GM19328 (cell line): ENCODE measurements around the gene MAPK8.

Experiments
- ATAC-seq: cut with Tn5 transposase; IDR thresholded peaks from one replicate; pipeline ENCODE4 v1.9.1; 2021; ENCODE audit warnings: mild to moderate bottlenecking, moderate library complexity; ENCODE audit not compliant: unreplicated experiment

MAPK8 gene

DNA sequence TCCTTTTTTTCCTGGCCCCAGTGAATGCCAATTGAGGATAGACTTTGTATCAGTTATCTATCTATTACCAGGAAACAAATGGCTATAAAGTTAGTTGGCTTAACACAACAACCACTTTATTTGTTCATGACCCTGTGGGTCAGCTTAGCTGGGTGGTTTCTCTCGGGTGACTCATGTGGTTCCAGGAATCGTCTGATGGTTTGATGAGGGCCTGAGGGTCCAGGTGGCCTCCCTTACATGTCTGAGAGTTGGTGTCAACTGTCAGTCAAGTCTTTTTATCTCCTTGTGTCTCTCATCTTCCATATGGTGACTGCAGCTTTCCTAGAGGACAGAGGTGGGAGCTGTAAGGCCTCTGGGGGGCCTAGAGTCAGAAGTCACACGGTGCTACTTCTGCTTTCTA, 15.3 kb upstream of the MAPK8 start:
- no peak for ATAC-seq

DNA sequence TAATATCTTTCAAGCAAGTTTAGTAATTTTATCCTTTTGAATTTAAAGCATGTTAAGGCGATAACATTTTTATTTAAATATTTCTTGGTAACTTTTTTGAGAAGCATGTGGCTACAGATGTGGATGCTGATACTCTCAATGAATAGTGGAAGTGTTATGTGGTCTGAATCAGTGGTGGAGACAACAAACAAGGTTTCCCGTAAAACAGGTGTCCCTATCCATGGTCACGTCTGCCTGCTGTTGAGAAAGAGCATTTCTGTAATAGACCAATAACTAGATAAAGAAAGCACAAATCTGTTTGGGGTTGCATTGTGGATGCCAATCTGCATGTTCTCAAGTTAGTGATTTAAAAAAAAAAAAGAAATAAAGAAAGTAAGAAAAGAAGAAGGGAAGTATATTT, 13.9 kb upstream of the MAPK8 start:
- ATAC-seq: no peak

DNA sequence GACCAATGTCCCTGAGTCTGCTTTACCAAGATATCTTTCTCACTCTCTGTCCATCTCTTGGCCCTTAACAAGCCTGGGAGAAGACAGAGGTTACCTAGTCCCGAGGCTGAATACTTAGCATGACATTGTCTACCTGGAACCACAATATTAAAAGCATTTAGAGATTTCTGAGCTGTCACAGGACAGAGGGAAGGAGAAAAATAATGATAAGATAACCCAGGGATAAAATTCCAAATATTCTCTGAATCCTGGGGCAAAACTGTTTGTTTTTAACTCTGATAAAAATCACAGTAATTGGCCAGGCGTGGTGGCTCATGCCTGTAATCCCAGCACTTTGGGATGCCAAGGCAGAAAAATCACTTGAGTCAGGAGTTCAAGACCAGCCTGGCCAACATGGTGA, 12.0 kb upstream of the MAPK8 start:
- ATAC-seq: no peak

DNA sequence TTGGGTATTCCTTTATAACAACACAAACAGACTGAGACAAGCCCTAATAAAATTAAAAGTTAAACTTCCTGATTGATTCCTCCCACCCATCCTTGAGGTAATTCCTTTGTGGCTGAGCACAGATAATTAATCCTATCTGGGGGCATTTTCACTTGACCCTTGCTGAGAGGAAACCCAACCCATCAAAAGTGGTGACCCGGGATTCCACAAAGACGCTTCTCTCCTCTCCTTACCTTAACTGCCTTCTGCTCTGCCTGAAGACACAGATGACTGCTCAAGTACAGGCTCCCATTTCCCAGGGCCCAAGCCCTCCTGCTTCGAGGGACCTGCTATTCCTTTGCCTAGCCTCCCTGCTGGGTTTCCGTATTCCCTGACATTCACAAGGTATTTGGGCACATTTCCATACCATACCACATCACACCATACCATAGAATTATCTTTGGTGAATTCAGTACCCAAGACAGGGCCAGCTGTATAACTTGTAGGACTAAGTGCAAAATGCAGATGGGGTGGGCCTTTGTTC, 9.8 kb upstream of the MAPK8 start:
- no peak for ATAC-seq

DNA sequence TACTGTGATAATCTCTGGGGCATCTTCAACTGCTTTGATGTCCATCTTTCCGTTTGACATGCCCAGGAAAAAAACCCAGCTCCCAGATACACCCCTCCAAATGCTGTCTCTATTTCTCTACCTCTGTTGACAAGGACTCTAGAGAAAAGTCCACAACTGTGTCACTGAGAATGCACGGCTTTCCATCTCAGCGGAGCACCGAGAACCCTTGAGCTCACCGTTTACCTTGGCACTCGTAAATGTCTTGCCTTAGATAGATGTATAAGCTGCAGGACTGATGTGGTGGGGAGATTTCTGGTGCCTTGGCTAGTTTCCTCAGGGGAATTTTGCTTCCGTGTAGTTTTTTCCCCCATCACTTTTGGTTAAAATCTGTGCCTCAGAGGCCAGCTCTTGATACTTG, 7.4 kb upstream of the MAPK8 start:
- ATAC-seq: no peak

DNA sequence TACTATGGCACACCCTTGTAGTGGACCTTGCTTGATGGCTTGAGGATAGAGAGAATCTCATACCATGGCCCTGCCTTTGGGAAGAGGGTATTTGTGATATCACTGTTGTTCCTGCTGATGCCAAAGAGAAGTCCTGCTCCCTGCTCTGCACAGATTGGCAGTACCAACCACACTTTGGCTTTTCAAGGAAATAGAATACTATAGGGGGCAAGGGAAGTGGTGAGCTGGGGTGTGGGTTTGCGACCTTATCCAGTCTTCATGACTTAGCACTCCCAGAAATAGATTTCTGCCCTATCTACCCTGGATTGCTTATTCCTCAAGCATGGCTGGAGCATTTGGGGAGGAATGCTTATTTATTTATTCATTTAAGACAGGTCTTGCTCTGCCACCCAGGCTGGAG, 6.8 kb upstream of the MAPK8 start:
- no peak for ATAC-seq

DNA sequence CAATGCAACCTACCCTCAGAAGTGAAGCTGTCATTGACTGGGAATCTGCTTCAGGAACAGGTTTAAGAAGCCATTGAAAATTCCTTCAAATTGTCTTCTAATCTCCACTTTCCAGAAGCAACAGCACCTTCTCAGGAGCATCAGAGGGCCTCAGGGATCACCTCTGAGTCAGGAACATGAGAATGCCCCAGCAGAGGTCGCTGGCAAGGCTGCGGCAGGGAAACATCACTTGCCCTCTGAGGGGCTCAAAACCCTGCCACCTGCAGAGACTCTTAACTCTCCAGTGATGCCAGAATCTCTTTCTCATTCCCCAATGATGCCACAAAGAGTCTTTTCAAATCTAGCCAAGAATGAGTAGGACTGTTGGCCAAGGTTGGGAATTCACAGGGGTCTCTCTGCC, 5.9 kb upstream of the MAPK8 start:
- ATAC-seq: no peak

DNA sequence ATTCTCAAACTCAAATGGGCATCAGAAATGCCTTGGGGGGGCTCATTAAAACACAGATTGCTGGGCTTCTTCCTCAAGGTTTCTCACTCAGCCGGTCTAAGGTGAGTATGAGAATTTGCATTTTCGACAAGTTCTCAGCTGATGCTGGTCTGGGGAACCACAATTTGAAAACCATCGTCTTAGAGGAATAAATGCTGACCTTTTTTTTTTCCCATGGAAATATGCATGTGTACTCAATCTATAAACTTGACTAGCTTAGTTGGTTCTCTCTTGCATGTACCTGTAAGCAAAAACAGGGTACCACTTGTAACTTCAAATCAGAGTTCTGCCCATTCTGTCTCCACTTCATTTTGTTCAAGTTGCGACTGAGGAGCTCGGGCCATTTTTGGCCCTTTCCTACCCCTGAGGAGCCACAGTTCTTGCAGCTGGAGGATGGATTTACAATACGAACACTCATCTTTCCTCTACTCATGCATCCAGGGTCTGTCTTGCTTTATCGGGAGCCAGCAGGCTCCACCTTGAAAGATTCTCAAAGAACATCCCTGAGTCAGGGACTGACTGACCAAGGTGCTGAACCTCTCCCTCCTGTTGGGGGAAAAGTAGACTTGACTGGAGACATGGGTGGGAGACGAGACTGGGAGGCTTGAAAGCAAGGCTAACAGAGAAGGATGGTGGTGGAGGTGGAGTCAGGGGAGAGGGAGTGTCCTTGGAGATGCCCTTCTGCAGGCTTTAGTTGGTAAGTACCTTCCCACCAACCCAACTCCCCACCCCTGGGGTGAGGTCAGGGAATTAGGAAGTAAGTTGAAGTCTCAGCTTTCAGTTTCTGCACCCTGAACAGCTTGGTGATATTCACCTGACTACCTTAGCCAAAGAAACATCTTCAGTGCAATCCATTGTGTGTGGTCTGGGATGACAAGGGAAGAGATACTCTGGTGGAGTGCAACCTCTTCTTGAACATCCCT, 3.7 kb upstream of the MAPK8 start:
- ATAC-seq: no peak

DNA sequence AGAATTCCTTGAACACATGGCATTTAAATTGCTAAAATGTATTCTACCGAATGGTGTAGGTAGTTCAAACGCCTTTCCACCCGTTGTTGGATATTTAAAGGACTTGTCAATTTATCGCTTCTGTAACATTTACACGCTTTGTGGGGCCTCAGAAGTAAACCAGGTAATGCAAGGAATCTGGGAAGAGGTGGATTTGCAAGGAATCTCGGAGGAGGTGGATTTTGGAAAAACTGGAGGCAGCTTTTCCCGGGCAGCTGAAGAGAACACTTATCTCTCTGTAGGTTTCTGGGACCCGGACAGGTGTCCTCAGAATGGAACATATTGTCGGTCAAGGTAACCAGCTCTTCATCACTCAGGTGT, 592 bp upstream of the MAPK8 start:
- ATAC-seq: no peak

DNA sequence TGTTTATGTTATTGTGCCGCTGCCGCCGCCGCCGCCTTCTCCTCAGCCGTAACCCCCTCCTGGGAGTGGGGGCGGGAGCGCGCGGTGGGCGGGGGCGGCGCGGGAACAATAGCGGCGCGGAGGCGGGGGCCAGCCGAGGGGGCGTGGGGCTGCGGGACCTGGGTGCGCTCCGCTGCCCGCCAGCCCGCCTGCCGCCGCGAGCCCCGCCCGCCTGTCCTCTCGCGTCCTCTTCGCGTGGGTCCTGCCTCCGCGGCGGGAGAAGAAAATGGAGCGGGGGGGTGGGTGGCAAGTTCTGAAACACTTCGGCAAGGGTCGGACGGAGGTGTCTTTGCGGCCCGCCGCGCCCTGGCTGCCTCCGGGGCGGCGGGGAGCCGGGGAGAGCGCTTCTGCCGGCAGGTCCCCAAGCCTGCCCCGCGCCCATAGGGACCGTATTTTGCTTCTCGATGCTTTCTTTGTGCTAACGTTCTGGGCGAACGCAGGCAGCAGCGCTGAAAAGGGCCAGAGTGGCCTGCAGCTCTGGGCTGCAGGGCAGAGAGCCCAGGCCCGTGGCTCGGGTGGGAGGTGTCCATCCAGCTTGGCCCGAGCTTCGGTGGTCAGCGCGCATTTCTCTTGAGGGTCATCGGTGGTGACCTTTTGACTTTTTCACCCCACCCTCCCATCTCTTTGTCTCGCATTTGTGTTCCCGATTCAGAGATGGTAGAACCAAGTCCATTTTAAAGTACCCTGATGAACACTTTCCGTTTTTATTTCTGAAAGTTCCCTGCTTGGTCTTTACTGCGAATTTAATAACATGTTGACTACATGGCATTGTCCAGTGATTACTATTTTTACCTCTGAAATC, 613 bp downstream of the MAPK8 start:
- ATAC-seq: peak; percentile 43

DNA sequence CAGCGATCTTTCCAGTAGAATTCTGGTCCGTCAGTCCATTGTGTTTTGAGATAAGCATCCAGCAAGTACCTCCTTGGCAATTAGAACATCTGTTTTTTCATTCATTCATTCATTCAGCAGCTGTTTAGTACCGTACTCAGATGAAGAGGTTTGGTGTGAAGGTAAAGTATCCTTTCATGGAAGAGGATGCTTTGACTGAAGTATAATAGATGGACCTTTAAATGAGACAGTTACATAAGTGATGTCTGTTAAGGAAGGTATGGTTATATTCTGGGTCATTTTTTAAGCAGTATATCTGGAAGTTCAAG, 1.2 kb downstream of the MAPK8 start:
- ATAC-seq: no peak

DNA sequence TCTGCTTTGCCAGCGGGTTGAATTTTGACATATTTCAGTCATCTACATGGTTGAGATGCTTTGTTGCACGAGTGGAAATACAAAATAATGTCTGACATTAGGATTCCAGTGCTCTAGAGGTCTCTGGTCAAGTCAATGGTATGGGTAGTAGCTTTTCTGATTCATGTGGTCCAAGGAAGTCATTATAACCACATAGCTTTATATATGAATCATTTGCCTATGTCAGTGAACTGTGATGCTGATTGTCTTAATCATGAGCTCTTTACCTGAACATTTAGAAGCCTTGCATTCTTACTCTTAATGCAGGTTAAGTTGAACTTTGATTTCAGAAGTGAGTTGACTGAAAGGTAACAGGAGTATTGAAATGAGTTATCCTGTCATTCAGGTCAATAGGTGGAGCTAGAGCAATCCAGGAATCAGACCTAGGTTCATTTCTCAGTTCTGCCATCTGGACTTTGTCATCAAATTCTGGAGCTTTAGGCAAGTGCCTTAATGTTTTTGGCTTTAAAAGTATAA, 3.3 kb downstream of the MAPK8 start:
- no peak for ATAC-seq

DNA sequence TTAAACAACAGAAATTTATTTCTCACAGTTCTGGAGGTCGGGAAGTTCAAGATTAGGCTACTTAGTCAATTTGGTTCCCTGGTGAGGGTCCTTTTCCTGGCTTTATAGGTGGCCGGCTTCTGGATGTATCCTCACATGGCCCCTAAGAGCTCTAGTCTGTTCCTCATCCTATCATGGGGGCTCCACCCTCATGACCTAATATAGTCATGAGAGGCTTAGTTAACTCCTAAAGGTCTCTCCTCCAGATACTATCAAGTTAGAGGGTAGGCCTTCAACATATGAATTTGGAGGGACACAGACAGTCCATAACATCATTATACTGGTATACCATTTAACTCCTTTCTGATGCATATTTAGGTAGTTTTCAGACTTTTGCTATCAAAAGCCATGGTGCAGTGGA, 7.6 kb downstream of the MAPK8 start:
- no peak for ATAC-seq

DNA sequence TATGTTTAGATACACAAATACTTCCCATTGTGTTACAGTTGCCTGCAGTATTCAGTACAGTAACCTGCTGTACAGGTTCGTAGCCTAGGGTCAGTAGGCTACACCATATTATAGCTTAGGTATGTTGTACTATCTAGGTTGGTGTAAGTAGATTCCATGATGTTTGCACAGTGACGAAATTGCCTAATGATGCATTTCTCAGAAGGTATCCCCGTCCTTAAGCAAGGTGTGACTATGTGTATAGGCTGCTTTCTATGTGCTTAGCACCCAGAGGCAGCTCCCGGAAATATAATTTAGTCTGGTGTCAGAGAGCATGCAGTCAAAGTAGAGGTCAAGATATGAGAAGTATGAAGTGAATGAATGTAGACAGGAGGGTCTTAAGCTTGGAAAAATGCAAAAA, 9.8 kb downstream of the MAPK8 start:
- ATAC-seq: no peak

DNA sequence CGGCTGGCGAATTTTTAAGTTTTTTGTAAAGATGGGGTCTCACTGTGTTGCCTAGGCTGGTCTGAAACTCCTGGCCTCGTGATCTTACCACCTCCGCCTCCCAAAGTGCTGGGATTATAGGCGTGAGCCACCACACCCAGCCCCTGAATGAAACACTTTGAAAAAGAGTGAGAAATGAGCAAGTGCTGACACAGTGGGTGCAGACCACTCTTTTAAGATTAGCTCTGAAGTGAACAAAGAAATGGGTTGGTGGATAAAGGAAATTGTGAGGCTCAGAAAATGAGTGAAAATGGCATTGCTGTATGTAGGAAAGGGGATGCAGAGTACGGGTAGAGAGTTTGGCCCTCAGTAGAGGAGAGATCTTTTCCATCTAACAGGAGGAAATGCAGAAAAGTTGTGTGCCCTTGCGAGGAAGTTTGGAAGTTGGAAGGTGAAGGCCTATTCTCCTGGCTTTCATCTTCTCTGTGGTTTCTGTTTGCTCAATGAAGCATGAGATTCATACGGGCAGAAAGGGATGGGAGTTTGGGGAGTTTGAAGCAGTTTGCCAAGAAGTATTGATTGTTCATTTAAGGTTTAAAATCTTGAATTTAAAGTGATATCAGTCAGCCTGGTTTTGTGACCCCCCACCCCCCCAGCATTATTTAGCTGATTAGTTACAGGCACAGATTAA, 11.0 kb downstream of the MAPK8 start:
- ATAC-seq: no peak

DNA sequence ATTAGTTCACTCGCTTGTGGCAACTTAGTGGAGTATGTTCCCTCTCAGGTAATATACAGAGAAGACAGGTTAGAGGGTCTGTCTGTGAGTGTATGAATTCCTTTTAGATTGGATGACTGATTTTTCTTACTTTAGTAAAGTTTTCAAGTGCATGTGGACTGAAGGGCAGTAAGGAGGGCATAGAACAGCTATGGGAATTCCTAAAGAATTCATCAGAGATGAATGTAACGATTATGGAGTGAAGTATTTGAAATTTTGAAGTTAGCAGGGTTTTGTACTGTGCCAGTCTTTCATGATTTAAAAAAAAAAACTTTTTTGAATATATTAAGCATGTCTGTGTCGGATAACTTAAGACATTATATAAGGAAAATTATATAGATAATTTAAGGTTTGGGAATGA, 15.5 kb downstream of the MAPK8 start:
- ATAC-seq: no peak

DNA sequence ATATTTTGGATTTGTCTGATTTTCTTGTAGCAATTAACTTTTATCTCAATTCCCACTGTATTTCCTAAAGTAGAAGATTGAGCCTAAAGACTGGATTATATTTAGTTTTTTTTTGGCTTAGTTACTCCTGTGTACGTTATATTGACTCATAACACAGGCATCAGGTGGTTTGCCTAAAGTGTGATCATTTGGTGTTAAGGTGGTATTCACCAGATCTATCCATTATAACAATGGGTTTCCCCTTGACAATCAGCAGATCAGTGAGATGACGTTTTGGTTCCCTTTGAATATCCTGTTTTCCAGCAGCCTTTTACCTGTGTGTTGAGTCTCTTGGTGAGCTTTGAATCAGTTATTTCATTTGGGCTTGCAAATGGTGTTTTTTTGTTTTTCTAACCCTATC, 18.1 kb downstream of the MAPK8 start:
- ATAC-seq: no peak

DNA sequence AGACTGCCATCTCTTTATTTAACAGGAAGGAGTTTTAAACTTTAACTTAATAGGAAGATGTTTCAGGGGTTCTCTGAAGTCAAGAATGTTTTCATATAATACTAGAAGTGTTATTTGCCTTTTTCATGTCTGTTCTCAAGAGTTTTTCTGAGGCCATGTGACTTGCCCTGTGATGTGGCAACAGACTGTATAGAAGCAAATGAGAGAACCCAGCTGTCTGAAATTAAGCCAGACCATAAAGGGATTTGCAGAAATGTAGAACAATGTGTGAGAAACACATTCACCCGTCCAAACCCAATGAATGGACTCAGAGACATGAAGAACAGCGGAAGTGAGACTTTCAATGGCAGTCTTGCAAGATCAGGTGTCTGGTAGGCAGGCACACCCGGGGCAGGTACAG, 23.8 kb downstream of the MAPK8 start:
- ATAC-seq: no peak

DNA sequence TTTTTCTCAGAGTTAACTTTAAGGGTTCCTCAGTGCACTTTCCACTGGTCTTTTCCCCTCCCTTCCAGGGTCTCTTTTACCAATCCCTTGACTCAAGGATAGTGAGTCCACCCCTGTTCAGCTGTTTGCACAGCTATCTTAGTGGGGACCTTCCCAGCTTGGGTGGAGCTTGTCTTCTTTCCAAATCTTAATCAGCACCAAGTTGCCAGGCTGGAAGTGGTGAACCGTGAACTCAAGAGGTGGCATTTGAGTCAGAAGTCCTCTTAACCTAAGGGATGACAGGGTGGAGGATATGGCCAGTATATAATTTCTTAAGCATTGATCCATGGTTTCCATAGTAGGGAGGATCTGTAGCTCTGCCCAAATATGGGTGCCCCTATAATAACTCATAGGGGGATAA, 25.0 kb downstream of the MAPK8 start:
- no peak for ATAC-seq

DNA sequence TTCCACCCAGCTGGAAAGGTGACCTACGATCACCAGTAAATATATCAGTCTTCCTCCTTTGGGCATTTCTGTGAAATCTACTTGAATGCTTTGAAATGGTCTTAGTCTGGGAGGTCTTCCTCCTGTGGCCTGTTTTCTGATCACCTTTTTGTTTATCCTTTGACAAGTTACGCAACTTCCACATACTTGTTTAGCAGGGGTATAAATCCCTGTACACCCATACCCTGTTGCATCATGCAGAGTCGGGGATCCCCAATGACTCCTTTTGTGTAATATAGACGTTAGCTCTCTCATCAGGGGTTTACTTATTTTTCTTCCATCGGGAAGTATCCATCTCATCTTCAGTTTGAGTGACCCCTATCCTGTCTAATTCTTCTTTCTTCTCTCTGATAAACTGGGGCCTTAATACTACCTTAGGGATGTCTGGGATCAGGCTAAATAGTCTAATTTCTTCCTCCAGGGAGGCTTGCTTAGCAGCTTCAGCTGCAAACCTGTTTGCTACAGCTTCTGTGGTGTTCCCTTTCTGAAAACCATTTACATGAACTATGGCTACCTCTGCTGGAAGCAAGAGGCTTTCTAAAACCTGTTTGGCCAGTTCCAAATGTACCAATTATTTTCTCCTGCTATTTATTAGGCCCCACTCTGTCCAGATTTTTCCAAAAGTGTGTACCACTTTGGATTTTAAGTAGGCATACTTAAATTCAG, 25.8 kb downstream of the MAPK8 start:
- ATAC-seq: no peak

DNA sequence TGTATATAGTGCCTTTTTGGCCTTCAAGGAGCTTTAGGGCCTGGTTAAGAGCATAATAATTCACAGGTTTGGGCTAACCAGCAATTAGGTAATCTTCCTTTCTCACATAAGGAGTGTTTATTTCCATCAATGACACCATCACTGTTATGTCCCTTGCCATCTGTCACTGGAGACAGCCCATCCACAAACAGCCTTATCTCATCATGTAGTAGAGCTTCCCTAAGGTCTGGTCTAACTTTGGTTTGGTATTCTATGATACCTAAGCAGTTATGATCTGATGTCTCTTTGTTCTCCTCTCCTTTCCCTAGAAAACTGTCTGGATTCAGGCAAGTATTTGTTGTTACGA, 26.4 kb downstream of the MAPK8 start:
- no peak for ATAC-seq
